OCI-LY3 (cell line): ENCODE results near the gene LGALS16.

Experiments used
- H2AFZ ChIP-seq: fragments of 200-600, 300-600 bp; shearing (Covaris generic); 2 replicates; pipeline ENCODE4 v1.6.0; 2014; ENCODE audit warnings: antibody characterized with exemption, low read depth, low read length
- H3K27ac ChIP-seq: fragments of 200-600, 300-600 bp; sonication (generic); 2 replicates; pipeline ENCODE4 v1.5.1; 2014; ENCODE audit warnings: mild to moderate bottlenecking, low read length, moderate library complexity, mixed read lengths
- H3K27me3 ChIP-seq: fragments of 200-600, 300-600 bp; sonication (generic); 2 replicates; pipeline ENCODE4 v1.6.1; 2014; ENCODE audit warnings: low read depth, low read length, mixed read lengths
- H3K36me3 ChIP-seq: fragments of 200-600, 300-600 bp; sonication (generic); replicated peaks from 2 replicates; pipeline ENCODE3; 2014; ENCODE audit warnings: low read depth, low read length, mixed read lengths
- H3K4me1 ChIP-seq: fragments of 300-600, 200-600 bp; sonication (generic); 2 replicates; pipeline ENCODE4 v1.6.1; 2014; ENCODE audit warnings: low read length, mixed read lengths
- H3K4me2 ChIP-seq: fragments of 200-600, 300-600 bp; sonication (generic); 2 replicates; pipeline ENCODE4 v1.6.1; 2014; ENCODE audit warnings: low read length, mixed read lengths
- H3K4me3 ChIP-seq: fragments of 300-600, 200-600 bp; sonication (generic); 2 replicates; pipeline ENCODE4 v1.5.1; 2014; ENCODE audit warnings: antibody characterized with exemption, mild to moderate bottlenecking, low read length, moderate library complexity
- H3K79me2 ChIP-seq: fragments of 300-600, 200-600 bp; shearing (Covaris generic); 2 replicates; pipeline ENCODE4 v1.6.1; 2014; ENCODE audit warnings: mild to moderate bottlenecking, low read length, mixed read lengths
- H3K9ac ChIP-seq: fragments of 300-600, 200-600 bp; shearing (Covaris generic); 2 replicates; pipeline ENCODE4 v1.6.0; 2014; ENCODE audit warnings: mild to moderate bottlenecking, low read length, moderate library complexity
- H3K9me3 ChIP-seq: fragments of 200-600, 300-600 bp; shearing (Covaris generic); 2 replicates; pipeline ENCODE4 v1.6.1; 2014; ENCODE audit warnings: low read length, mixed read lengths; ENCODE audit not compliant: insufficient read depth
- H4K20me1 ChIP-seq: fragments of 200-600, 300-600 bp; sonication (generic); 2 replicates; pipeline ENCODE4 v1.6.1; 2016; ENCODE audit warnings: low read length, mixed read lengths; ENCODE audit not compliant: insufficient read depth
- CTCF ChIP-seq: fragments of 200-600, 300-600 bp; sonication (generic); IDR thresholded peaks from 2 replicates; pipeline ENCODE4 v1.5.1; 2014; ENCODE audit warnings: antibody characterized with exemption, low read length, low read depth
- EZH2phosphoT487 ChIP-seq: fragments of 200-600 bp; shearing (Covaris generic); IDR thresholded peaks from 2 replicates; pipeline ENCODE4 v1.6.1; 2018; ENCODE audit warnings: antibody characterized with exemption, mixed run types, low read depth

LGALS16 gene

DNA sequence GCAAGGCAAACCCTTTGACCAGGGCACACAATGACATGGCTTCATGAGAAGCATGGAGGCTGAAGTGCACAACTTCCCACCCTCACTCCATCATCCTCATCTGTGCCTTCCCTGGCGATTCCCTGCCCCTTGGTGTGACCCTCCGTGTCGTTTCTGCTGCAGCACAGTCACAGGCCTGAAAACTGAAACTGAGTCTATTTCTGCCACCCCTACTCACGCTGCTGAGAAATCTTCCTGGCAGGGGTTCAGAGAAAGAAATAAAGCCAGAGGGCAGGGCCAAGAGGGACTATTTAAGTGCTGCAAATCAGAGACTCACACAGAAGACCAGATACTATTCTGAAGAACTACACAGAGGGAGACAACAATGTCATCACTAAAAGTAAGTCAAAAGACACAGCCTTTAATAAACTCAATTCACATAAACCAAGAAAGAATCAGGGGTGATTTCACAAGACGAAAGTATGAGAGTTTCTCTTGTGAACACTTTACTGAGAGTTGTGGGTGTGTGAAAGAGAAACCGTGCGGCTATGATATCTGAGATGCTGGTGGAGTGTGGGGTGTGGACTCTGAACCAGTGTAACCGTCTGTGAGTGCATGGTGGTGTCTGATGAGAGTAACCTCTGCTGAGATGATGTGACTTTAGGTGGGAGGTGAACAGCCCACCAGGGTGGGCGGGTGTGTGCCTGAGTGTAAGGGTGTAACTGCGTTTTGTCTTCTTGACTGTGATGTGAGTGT, 23.5 kb downstream of the LGALS16 start:
- Histone ChIP-seq H3K9ac (no peak overlapping the region), H4K20me1 (0 out of 2 replicates have a peak, but pooled peaks cover 3% of the 10 kb centered on the region), H3K79me2 (no peaks in the 10 kb centered on the region), H3K27me3 (peaks cover 76% of the 10 kb centered on the region), H3K27ac (no peak overlapping the region), H3K4me3 (no peak overlapping the region), H3K36me3 (no peaks in the 10 kb centered on the region), H3K4me2 (no peak overlapping the region), H2AFZ (no peak overlapping the region), H3K9me3 (no peaks in the 10 kb centered on the region), H3K4me1 (peaks cover 27% of the 10 kb centered on the region)
- TF ChIP-seq EZH2phosphoT487 (no peak), CTCF (no peak)

GRCh38 chr19:39679791-39680168, 24.1 kb downstream of the LGALS16 start:
- peaks cover 27% of the 10 kb centered on the region for H3K4me1 ChIP-seq
- H3K4me3 ChIP-seq: no peak overlapping the region
- no peaks in the 10 kb centered on the region for H3K36me3 ChIP-seq
- no peak overlapping the region for H3K27ac ChIP-seq
- no peak overlapping the region for H3K9ac ChIP-seq
- TF ChIP-seq EZH2phosphoT487 (no peak), CTCF (no peak)
- no peak overlapping the region for H2AFZ ChIP-seq
- peaks cover 75% of the 10 kb centered on the region for H3K27me3 ChIP-seq
- no peak overlapping the region for H3K4me2 ChIP-seq
- no peaks in the 10 kb centered on the region for H3K9me3 ChIP-seq
- H4K20me1 ChIP-seq: 0 out of 2 replicates have a peak, but pooled peaks cover 3% of the 10 kb centered on the region
- no peaks in the 10 kb centered on the region for H3K79me2 ChIP-seq

- H4K20me1 ChIP-seq: no peaks in the 10 kb centered on the region
- no peaks in the 10 kb centered on the region for H3K79me2 ChIP-seq
- peaks cover 20% of the 10 kb centered on the region for H3K4me1 ChIP-seq
- no peak overlapping the region for H3K9ac ChIP-seq
- H3K4me2 ChIP-seq: no peak overlapping the region
- TF ChIP-seq CTCF: no peak
- TF ChIP-seq EZH2phosphoT487: no peak
- H3K4me3 ChIP-seq: no peak overlapping the region
- no peaks in the 10 kb centered on the region for H3K9me3 ChIP-seq
- H3K36me3 ChIP-seq: no peaks in the 10 kb centered on the region
- H2AFZ ChIP-seq: no peak overlapping the region
- no peak overlapping the region for H3K27ac ChIP-seq
- peaks cover 75% of the 10 kb centered on the region for H3K27me3 ChIP-seq
These were observed 24.9 kb downstream of the LGALS16 start for GRCh38 chr19:39680593-39680992.

- Histone ChIP-seq H3K4me1 (peaks cover 13% of the 10 kb centered on the region), H3K9me3 (no peaks in the 10 kb centered on the region), H3K27ac (no peak overlapping the region), H3K79me2 (no peaks in the 10 kb centered on the region), H3K9ac (no peak overlapping the region), H4K20me1 (no peaks in the 10 kb centered on the region), H3K27me3 (peaks cover 81% of the 10 kb centered on the region), H3K4me3 (no peak overlapping the region), H3K4me2 (no peak overlapping the region), H3K36me3 (no peaks in the 10 kb centered on the region), H2AFZ (no peak overlapping the region)
- TF ChIP-seq EZH2phosphoT487: no peak
- TF ChIP-seq CTCF: no peak
These were observed 25.7 kb downstream of the LGALS16 start for GRCh38 chr19:39681416-39681815.
